ENCODE data around the gene SOD2.
"Not testable (repeated sequence)": the region's sequence is repeated elsewhere in the genome, so short reads cannot be mapped to it uniquely, and the experiment has no call there.

SOD2 gene

DNA sequence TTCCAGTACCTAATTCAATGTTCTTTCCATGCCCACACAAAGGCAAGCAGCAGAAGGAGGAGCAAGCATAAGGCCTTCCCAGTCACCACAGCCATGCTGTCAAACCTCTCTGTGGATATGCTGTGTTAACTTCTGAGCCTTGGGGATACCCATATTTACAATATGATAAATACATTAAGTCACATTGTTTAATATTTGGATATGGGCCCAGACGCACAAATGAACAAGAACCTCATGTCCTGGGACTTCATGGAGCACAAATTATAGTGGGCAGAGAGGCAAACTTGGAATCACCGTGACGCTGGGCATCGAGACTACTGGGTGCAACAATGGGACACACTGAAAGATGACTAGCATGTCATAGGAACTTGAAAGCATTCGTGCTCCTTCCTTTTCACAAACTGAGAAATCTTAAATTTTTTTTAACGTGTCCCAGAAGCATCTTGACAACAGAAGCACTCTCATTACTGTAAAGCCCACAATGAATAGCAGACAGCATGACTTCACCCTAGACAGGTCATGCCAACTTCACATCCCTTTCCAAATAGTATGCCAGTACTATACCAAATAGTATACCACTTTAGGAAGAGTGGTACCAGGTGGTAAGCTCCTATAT, 16.0 kb downstream of the SOD2 start (continued):
- TF ChIP-seq, protein P1, sequence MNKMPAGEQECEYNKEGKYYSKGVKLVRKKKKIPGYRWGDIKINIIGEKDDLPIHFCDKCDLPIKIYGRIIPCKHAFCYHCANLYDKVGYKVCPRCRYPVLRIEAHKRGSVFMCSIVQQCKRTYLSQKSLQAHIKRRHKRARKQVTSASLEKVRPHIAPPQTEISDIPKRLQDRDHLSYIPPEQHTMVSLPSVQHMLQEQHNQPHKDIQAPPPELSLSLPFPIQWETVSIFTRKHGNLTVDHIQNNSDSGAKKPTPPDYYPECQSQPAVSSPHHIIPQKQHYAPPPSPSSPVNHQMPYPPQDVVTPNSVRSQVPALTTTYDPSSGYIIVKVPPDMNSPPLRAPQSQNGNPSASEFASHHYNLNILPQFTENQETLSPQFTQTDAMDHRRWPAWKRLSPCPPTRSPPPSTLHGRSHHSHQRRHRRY (tag by site-specific recombination; IDR thresholded peaks at IDR 0.05), result no peak
- no peak for TF ChIP-seq ZIC2 (tag by site-specific recombination; IDR thresholded peaks at IDR 0.05)

DNA sequence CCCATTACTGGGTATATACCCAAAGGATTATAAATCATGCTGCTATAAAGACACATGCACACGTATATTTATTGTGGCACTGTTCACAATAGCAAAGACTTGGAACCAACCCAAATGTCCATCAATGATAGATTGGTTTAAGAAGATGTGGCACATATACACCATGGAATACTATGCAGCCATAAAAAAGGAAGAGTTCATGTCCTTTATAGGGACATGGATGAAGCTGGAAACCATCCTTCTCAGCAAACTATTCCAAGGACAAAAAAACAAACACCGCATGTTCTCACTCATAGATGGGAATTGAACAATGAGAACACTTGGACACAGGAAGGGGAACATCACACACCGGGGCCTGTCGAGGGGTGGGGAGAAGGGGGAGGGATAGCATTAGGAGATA, 16.8 kb downstream of the SOD2 start:
- H3K27ac ChIP-seq (ENCODE audit: extremely low read depth, low read depth, low read length); POLR2A ChIA-PET; H3K4me3 ChIP-seq (ENCODE audit: low read depth, low read length); H3K9me3 ChIP-seq (ENCODE audit: control insufficient read depth, insufficient read depth, low read depth, low read length); H3K4me1 ChIP-seq (ENCODE audit: control insufficient read depth, insufficient read depth, low read length); CTCF ChIA-PET: not testable (repeated sequence)
- H3K36me3 ChIP-seq (ENCODE audit: control insufficient read depth in 2 of 2, insufficient read depth in 1 of 2, low read length in 2 of 2), result peaks cover 3 to 41% of the 10 kb centered on the region in 2 experiments; a peak in 2 of 3 replicates
- TF ChIP-seq, protein P2, sequence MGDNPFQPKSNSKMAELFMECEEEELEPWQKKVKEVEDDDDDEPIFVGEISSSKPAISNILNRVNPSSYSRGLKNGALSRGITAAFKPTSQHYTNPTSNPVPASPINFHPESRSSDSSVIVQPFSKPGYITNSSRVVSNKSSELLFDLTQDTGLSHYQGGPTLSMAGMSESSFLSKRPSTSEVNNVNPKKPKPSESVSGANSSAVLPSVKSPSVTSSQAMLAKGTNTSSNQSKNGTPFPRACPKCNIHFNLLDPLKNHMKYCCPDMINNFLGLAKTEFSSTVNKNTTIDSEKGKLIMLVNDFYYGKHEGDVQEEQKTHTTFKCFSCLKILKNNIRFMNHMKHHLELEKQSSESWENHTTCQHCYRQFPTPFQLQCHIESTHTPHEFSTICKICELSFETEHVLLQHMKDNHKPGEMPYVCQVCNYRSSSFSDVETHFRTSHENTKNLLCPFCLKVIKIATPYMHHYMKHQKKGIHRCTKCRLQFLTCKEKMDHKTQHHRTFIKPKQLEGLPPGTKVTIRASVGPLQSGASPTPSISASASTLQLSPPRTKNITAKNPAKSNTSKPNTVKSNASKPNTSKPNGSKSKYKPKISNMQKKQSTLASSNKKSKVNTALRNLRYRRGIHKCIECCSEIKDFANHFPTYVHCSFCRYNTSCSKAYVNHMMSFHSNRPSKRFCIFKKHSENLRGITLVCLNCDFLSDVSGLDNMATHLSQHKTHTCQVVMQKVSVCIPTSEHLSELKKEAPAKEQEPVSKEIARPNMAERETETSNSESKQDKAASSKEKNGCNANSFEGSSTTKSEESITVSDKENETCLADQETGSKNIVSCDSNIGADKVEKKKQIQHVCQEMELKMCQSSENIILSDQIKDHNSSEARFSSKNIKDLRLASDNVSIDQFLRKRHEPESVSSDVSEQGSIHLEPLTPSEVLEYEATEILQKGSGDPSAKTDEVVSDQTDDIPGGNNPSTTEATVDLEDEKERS (tag by site-specific recombination; IDR thresholded peaks at IDR 0.05), result 0 out of 2 replicates have a peak, but pooled peaks have one; percentile 9
- peak; percentile 92 for TF ChIP-seq ZNF146 (tag by site-specific recombination; IDR thresholded peaks at IDR 0.05)

DNA sequence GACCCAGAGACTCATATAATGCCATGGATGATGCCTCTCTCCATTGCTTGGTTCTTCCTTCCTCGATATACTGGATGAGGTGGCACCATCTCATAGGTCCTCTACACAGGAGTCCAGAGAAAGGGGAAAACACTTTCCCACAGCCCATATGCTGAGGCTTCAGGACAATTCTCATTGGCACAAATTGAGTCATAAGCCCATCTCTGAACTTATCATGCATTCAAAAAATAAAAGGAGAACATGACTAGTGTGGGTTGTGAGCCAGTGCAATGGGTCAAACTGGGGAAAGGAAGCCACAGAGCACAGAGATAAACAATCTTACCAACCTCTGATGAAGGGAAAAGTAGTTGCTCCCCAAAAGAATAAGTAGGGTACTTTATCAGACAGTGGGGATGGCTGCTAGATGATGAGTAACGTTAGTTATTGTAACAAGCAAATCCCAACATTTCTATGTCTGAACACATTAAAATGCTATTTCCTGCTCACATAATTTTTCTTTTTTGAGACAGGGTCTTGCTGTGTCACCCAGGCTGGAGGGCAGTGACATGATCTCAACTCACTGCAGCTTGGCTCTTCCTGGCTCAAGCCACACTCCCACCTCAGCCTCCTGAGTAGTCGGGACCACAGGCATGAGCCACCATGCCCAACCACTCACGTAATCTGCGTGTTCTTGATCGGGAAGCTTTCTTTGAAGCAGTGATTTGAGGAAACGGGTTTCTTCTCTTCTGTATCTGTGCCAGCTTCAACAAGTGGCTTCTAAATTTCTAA, 27.0 kb downstream of the SOD2 start:
- no peak overlapping the region for H3K27ac ChIP-seq (ENCODE audit: extremely low read depth, low read depth, low read length)
- POLR2A ChIA-PET, result no interaction called here
- peaks cover 0 to 5% of the 10 kb centered on the region in 2 experiments; a peak in 1 of 3 replicates for H3K36me3 ChIP-seq (ENCODE audit: control insufficient read depth in 2 of 2, insufficient read depth in 1 of 2, low read length in 2 of 2)
- CTCF ChIA-PET, result interaction anchor here (0.7 kb wide), 2 partner anchors 20 to 124 kb away, joined by 3 read pairs; no protein-coding TSS in a partner anchor
- H3K4me1 ChIP-seq (ENCODE audit: control insufficient read depth, insufficient read depth, low read length), result no peaks in the 10 kb centered on the region
- H3K9me3 ChIP-seq (ENCODE audit: control insufficient read depth, insufficient read depth, low read depth, low read length), result no peaks in the 10 kb centered on the region
- H3K4me3 ChIP-seq (ENCODE audit: low read depth, low read length), result no peak overlapping the region
- TF ChIP-seq ZFP41 (tag by site-specific recombination; IDR thresholded peaks at IDR 0.05; ENCODE audit: borderline replicate concordance), result no peak
- peak; percentile 24 for TF ChIP-seq ZNF341 (tag by site-specific recombination; IDR thresholded peaks at IDR 0.05; ENCODE audit: low read depth)

DNA sequence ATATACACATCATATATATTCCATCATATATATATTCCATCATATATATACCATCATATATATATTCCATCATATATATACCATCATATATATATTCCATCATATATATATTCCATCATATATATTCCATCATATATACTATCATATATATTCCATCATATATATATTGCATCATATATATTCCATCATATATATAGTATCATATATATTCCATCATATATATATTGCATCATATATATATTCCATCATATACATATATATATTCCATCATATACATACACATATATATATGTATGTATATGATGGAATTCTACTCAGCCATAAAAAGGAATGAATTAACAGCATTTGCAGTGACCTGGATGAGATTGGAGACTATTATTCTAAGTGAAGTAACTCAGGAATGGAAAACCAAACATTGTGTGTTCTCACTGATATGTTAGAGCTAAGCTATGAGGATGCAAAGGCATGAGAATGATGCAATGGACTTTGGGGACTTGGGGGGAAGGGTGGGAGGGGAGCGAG, 29.6 kb downstream of the SOD2 start:
- H3K36me3 ChIP-seq (ENCODE audit: control insufficient read depth in 2 of 2, insufficient read depth in 1 of 2, low read length in 2 of 2); H3K4me3 ChIP-seq (ENCODE audit: low read depth, low read length); H3K4me1 ChIP-seq (ENCODE audit: control insufficient read depth, insufficient read depth, low read length); H3K9me3 ChIP-seq (ENCODE audit: control insufficient read depth, insufficient read depth, low read depth, low read length); H3K27ac ChIP-seq (ENCODE audit: extremely low read depth, low read depth, low read length); POLR2A ChIA-PET: not testable (repeated sequence)
- CTCF ChIA-PET, result interaction anchor here (1.5 kb wide), 1 partner anchor 8 kb away, joined by 6 read pairs; no protein-coding TSS in a partner anchor

DNA sequence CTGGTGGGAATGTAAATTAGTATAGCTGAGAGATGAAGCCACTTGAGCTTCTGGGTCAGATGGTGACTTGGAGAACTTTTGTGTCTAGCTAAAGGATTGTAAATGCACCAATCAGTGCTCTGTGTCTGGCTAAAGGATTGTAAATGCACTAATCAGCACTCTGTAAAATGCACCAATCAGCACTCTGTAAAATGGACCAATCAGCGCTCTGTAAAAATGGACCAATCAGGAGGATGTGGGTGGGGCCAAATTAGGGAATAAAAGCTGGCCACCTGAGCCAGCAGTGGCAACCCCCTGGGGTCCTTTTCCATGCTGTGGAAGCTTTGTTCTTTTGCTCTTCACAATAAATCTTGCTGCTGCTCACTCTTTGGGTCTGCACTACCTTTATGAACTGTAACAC, 31.1 kb downstream of the SOD2 start:
- not testable (repeated sequence) for H3K4me3 ChIP-seq (ENCODE audit: low read depth, low read length); H3K9me3 ChIP-seq (ENCODE audit: control insufficient read depth, insufficient read depth, low read depth, low read length); H3K27ac ChIP-seq (ENCODE audit: extremely low read depth, low read depth, low read length); H3K36me3 ChIP-seq (ENCODE audit: control insufficient read depth in 2 of 2, insufficient read depth in 1 of 2, low read length in 2 of 2); H3K4me1 ChIP-seq (ENCODE audit: control insufficient read depth, insufficient read depth, low read length)
- ChIA-PET POLR2A (interaction anchor here (0.6 kb wide), 1 partner anchor 20 kb away, joined by 4 read pairs; no protein-coding TSS in a partner anchor), CTCF (interaction anchor here (0.6 to 0.7 kb wide), 2 partner anchors 116 to 164 kb away, joined by 3 to 5 read pairs; no protein-coding TSS in a partner anchor)
